Measurements from ENCODE around the gene KCNQ5. TPM values are rescaled to one million over a fixed set of nuclear protein-coding genes. Genes with fewer than 3 reads are reported as not detected.
A peak's percentile ranks its signal among the peaks of the same experiment; 100 is the strongest.

KCNQ5 gene
- total RNA-seq, 1 donor from 2014 or later: 3.5 TPM

DNA sequence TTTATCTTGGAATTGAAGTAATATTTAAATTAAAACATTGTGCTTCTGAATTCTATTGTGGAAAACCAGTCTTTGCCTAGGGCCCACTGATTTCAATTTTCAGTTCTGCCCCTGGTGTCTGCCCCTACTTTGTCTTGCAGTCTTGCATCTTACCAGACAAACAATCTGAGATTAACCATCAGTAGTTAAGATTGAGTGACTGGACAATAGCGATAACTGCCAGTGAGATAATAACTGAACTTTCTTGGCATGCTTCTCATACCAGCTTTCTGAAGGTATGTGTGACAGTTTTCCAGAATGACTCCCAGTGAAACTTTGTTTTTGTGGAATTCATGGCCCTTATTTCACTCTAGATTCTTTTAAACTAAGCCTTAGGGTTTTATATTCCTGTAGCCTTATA, 53.5 kb downstream of the KCNQ5 start:
- no peak for DNase-seq (ENCODE audit: low read depth)

GRCh38 chr6:72676995-72677394, 55.1 kb downstream of the KCNQ5 start:
- DNase-seq (ENCODE audit: low read depth): no peak

- no peak for DNase-seq (ENCODE audit: low read depth)
These were observed 55.9 kb downstream of the KCNQ5 start for GRCh38 chr6:72677740-72678139.

- DNase-seq (ENCODE audit: low read depth): no peak
These were observed 61.9 kb downstream of the KCNQ5 start for GRCh38 chr6:72683797-72684196.

DNA sequence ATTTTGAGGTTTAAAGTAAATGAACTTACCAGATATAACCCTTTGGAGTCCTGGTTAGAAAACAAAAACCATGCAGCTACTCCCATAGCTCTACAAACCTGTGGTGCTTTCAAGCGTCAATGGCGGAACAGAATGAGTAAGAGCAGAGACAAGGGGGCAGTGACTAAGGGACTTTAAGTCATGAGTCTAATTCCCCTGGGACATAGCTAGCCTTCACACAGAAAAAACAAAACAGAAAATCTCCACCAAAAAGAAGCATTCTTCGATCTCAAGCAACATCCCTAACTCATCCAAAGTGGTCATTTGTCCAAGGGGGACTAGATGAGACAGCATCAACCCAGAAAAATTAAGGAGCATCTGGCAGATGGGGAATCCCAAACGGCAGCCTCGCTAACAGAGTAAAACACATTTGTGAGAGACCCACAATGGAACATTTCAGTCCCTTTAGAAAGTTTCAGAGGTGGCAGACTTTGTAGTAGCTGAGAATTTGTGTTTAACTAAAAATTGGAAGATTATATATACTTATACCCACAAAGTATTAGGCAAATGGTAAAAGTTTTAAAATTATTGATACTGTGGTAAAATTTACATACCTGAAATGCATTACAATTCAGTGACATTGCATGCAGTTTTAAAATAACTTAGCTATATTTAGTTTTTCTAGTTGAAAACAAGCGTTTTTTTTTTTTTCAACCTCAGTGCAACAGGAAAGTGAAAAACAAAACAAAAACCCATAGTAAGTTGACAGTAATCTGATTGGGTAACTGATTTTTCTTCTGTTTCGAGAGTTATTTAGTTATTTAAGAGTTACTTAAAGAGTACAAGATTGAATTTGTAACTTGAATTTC, 67.5 kb downstream of the KCNQ5 start:
- DNase-seq (ENCODE audit: low read depth): peak; percentile 11

DNA sequence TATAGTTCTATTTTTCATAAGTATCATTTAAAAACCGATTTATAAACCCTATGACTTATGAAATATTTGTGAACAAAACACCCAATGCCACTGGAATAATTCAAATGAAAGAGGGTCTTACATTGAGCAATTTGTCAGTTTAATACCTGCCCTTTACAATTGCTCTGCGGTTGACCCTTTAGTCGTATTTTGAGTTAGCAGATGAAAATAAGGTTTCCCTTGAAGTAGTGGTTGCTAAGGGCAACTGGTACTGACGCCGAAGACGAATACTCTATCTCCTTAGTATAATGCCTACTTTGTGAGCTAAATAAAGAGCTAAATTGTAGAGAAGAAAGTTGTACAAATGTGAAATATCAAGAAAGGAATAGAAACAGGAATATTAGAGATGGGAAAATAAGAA, 69.4 kb downstream of the KCNQ5 start:
- no peak for DNase-seq (ENCODE audit: low read depth)

DNA sequence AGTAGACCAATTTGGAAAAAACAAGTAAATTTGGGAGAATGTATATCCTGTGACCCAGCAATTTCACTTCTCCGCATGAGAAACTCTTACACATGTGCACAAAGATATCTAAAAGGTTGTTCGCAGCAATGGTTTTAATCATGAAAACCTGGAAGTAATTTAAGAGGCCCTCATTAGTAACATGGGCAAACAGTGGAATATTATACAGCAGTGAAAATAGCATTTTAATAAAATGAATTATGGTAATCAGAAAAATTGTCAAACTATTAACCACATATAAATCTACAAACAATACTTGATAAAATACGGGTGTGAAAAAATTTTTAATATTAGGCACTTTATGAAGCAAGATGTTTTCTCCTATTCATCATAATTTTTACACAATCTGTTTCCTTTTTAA, 74.2 kb downstream of the KCNQ5 start:
- no peak for DNase-seq (ENCODE audit: low read depth)

DNA sequence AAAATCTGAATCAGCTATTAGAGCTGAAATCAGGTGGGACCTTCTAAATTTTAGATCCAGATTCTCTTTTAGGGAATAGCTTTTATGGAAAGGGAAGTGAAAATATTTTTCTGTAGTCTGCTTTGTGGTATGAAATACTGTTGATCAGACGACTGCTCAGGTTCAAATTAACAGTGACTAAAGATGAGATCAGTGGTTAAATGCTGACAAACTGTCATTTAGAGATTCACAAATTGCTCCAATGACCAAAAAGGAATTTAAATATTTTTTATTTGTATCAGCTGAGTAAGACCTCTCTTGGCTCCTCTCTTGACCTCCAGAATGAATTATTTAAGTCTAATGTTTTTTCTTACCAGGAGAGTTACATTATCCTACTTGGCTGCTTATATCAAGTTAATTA, 77.3 kb downstream of the KCNQ5 start:
- no peak for DNase-seq (ENCODE audit: low read depth)

GRCh38 chr6:72702421-72702820, 80.6 kb downstream of the KCNQ5 start:
- no peak for DNase-seq (ENCODE audit: low read depth)

DNA sequence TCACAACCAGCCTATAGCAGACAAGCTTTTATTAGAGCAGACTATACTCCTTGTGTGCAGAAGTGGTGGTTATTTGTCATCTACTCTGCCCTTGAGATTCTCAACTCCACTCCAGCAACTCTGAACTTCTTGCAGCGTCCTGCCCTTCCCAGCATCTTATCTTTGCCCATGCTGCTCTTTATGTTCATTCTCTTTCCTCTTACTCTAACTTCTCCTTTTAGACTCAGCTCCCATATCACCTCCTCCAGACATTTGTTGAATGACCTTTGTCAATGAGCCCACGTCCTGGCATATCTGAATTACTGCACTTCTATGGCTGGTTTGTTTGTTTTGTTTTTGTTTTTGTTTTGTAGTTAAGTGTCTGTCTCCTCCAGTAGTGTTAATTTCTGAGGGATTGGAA, 81.2 kb downstream of the KCNQ5 start:
- DNase-seq (ENCODE audit: low read depth): no peak

- no peak for DNase-seq (ENCODE audit: low read depth)
These were observed 83.1 kb downstream of the KCNQ5 start for GRCh38 chr6:72704979-72705378.

DNA sequence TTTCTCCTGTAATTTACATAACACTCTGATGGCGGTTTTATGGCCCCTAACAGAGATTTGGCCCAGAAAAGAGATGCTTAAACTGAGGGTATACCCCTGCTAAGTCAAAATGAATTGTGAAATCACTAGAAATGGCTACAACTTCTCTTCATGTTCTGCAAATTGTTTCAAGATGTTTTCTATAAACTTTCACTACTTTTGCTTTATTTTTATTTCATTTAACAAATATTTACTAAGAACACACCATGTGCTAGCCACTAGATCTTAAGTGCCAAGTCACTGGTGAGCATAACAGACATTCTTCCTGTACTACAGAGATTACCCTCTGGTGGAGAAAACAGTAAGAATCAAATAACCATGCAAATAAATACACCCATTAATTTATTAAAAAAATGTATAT, 87.6 kb downstream of the KCNQ5 start:
- DNase-seq (ENCODE audit: low read depth): no peak

- DNase-seq (ENCODE audit: low read depth): no peak
These were observed 89.9 kb downstream of the KCNQ5 start for GRCh38 chr6:72711731-72712130.

GRCh38 chr6:72712910-72713309, 91.0 kb downstream of the KCNQ5 start:
- DNase-seq (ENCODE audit: low read depth): peak; percentile 28

DNA sequence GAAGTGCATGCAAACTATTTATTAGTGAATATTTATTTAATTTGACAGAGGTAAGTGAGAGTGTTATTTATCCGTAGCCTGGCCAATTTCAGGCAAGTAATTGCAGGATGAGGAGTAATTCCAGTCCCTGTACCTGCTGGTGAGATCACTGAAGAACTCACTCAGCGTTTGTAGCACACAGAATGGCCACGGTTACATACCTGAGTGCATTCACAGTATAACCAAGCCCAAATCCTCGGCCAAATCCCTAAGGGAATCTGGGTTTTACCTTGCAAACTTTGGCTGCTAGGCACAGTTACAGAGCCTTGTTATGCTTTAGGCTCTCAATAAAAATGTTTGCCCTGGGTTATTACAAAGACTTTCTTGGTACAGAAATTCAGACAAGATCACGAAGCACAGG, 93.3 kb downstream of the KCNQ5 start:
- no peak for DNase-seq (ENCODE audit: low read depth)

- no peak for DNase-seq (ENCODE audit: low read depth)
These were observed 95.1 kb downstream of the KCNQ5 start for GRCh38 chr6:72716916-72717315.

GRCh38 chr6:72720464-72720863, 98.6 kb downstream of the KCNQ5 start:
- DNase-seq (ENCODE audit: low read depth): no peak

DNA sequence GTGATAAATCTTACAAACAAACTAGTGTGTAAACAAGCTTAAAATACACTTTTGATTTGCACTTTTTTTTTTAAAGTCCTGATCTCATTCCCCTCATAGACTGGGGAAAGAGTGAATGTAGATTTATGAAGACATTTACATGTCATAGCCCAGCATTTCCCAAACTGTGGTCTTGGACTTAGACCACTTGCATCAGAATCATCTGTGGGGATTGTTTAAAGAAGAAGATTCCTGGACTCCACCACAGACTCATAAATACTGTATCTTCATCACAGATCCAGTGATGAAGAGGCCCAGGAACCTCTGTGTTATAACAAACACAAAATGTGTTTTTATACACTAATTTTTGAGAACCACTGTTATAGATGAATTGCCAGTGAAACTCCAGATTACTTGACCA, 99.5 kb downstream of the KCNQ5 start:
- DNase-seq (ENCODE audit: low read depth): no peak

- DNase-seq (ENCODE audit: low read depth): no peak
These were observed 102.7 kb downstream of the KCNQ5 start for GRCh38 chr6:72724545-72724944.

DNA sequence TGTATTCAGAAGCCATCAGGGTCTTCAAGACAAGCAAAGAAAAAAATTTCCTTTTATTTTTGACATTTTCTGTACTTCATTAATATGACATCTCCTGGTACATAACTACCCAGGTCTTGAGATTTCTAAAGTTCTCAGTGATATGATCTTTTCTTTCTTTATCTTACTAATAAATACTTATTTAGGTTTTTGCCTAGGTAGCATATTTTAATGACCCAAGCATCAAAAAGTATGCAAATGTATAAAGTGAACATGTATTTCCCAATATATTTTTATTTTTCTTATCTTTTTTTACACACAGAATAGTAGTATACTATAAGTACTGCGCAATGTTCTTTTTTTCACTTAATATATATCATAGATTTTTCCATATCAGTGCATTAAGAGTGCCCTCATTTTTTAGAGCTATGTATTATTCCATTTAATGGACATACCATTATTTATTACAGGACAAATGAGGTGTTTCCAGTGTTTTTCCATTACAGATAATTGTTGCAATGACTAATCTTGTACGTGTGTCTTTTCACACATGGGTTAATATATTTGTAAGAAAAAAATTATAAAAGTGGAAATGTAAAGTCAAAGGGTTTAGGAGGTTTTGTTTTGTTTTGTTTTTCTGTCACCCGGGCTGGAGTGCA, 107.0 kb downstream of the KCNQ5 start:
- DNase-seq (ENCODE audit: low read depth): no peak

DNA sequence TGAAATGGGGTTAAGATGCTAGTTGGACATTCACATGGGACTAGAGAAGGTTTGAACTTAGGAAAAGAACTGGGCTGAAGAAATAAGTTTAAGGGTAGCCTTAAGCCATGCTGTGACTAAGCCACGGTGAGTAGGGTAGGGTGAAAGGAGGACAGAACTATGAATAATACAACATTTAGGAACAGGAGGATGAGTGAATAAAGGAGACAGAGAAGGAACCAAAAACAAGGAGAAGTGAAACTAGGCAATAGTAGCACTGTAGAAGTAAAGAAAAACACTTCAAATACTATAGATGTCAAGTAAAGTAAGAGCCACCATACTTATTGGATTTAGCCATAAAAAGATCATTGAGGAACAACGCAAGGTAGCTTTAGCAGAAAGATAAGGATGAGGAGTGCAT, 111.2 kb downstream of the KCNQ5 start:
- no peak for DNase-seq (ENCODE audit: low read depth)

GRCh38 chr6:72738091-72738490, 116.2 kb downstream of the KCNQ5 start:
- DNase-seq (ENCODE audit: low read depth): no peak

DNA sequence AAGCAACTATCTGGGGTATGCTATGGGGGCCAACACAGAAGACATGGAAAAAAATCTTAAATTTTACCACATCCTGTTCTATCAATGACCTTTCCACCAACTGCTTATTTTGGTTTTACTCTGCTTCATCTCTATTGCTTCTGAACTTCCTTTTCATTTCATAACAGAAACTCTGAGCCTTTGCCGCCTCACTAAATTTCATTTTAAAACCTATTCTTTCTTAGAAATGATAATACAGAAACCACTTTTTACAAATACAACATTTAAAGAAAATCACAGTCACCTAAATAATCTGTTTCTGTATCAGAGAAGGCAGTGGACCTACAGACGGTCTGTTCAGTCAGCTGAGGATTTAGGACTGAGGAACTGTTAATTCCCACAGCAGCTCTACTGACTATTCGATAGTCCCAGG, 117.5 kb downstream of the KCNQ5 start:
- DNase-seq (ENCODE audit: low read depth): no peak
